K562 (cell line): Measurements from ENCODE around the gene GMEB2. TPM values are rescaled to one million over a fixed set of nuclear protein-coding genes. Genes with fewer than 3 reads are reported as not detected.

ENCODE experiments used
- MBD2 ChIP-seq: sonication (generic); IDR thresholded peaks from 2 replicates; pipeline ENCODE4 v1.6.1; 2016; ENCODE audit warnings: low read depth, borderline replicate concordance
- NEUROD1 ChIP-seq: fragments of 150-350 bp; IDR thresholded peaks from 2 replicates; pipeline ENCODE4 v1.6.1; 2014; ENCODE audit warnings: borderline replicate concordance, low read length, low read depth; ENCODE audit not compliant: partially characterized antibody
- PHF21A ChIP-seq: fragments of 450-650 bp; IDR thresholded peaks from 2 replicates; pipeline ENCODE4 v1.6.1; 2017; ENCODE audit warnings: low read depth, borderline replicate concordance
- POLR2A ChIP-seq: fragments of 450-650 bp; conservative IDR thresholded peaks from 2 replicates; pipeline ENCODE4 v1.6.1; 2016
- SIN3B ChIP-seq: fragments of 450-650 bp; IDR thresholded peaks from 2 replicates; pipeline ENCODE4 v1.6.1; 2017; ENCODE audit warnings: low read depth, mild to moderate bottlenecking, moderate library complexity
- SMARCA4 ChIP-seq: fragments of 450-650 bp; IDR thresholded peaks from 2 replicates; pipeline ENCODE4 v1.6.1; 2016
- ZBTB1 ChIP-seq: sonication (generic); formaldehyde crosslinking; IDR thresholded peaks from 2 replicates; pipeline ENCODE4 v1.8.1; 2023; ENCODE audit warnings: missing genetic modification reagents, low read depth, mild to moderate bottlenecking, borderline replicate concordance
- polyA plus RNA-seq, 8 experiments: library from polyadenylated mRNA; depleted of rRNA in 4 of 8; stranded (reverse) in 5 of 8; unstranded in 3 of 8; fragments of >200 nt; fragmentation: Nextera tagmentation in 2 of 8; fragmentation: Illumina TruSeq in 1 of 8; extraction: Ambion mirVana in 2 of 8; extraction: Trizol in 1 of 8; gene quantifications; 2 replicates each; pipeline versions ENCODE4 v1.2.1 to v1.2.3, GENCODE V29; 2011 to 2014; ENCODE audit warnings: inconsistent platforms in 1 of 8, missing spikeins in 1 of 8
- total RNA-seq, 7 experiments: library from RNA; depleted of rRNA in 6 of 7; stranded (reverse); fragments of >200 nt in 6 of 7; fragmentation: Illumina TruSeq in 2 of 7; extraction: Trizol in 2 of 7; gene quantifications; 2 replicates each; pipeline versions ENCODE4 v1.2.1 to v1.2.3, GENCODE V29; 2011 to 2021; ENCODE audit warnings: low replicate concordance in 1 of 7
- TF ChIP-seq, protein P1 (sequence below), 2 experiments: fragments of 450-650 bp in 1 of 2; sonication (generic) in 1 of 2; formaldehyde crosslinking in 1 of 2; IDR thresholded peaks in 1 of 2; conservative IDR thresholded peaks in 1 of 2; 2 replicates each; pipeline versions ENCODE4 v1.6.1 to v1.8.1; 2016 to 2023; ENCODE audit warnings: mild to moderate bottlenecking in 2 of 2, moderate library complexity in 2 of 2, inconsistent platforms in 1 of 2, missing genetic modification reagents in 1 of 2
- TF ChIP-seq, protein P2 (sequence below): fragments of 200-800 bp; sonication (Bioruptor generic); IDR thresholded peaks from 2 replicates; pipeline ENCODE4 v1.6.1; 2017; ENCODE audit warnings: missing genetic modification characterization, missing compliant biosample characterization
- TF ChIP-seq, protein P3 (sequence below), 2 experiments: IDR thresholded peaks; 2 replicates each; pipeline ENCODE4 v1.6.1; 2012; ENCODE audit warnings: improper control_type of control experiment in 2 of 2, low read depth in 2 of 2, low read length in 2 of 2, borderline replicate concordance in 1 of 2
- TF ChIP-seq, protein P4 (sequence below): IDR thresholded peaks from 2 replicates; pipeline ENCODE4 v1.6.1; 2011; ENCODE audit warnings: borderline replicate concordance, low read depth, mild to moderate bottlenecking, moderate library complexity, low read length; ENCODE audit not compliant: insufficient read depth, poor library complexity, severe bottlenecking
- TF ChIP-seq, protein P5 (sequence below): sonication (generic); formaldehyde crosslinking; IDR thresholded peaks from 2 replicates; pipeline ENCODE4 v1.8.1; 2022; ENCODE audit warnings: missing genetic modification reagents
- TF ChIP-seq, protein P6 (sequence below): fragments of 450-650 bp; IDR thresholded peaks from 2 replicates; pipeline ENCODE4 v1.7.0; 2016; ENCODE audit warnings: borderline replicate concordance

The GMEB2 gene
- total and polyA plus RNA-seq, 9 of the 15 experiments (the other 6 are each of a cell fraction or from before 2014, with no cell fraction given), result 0.03 to 13.9 (median 6.3) TPM

DNA sequence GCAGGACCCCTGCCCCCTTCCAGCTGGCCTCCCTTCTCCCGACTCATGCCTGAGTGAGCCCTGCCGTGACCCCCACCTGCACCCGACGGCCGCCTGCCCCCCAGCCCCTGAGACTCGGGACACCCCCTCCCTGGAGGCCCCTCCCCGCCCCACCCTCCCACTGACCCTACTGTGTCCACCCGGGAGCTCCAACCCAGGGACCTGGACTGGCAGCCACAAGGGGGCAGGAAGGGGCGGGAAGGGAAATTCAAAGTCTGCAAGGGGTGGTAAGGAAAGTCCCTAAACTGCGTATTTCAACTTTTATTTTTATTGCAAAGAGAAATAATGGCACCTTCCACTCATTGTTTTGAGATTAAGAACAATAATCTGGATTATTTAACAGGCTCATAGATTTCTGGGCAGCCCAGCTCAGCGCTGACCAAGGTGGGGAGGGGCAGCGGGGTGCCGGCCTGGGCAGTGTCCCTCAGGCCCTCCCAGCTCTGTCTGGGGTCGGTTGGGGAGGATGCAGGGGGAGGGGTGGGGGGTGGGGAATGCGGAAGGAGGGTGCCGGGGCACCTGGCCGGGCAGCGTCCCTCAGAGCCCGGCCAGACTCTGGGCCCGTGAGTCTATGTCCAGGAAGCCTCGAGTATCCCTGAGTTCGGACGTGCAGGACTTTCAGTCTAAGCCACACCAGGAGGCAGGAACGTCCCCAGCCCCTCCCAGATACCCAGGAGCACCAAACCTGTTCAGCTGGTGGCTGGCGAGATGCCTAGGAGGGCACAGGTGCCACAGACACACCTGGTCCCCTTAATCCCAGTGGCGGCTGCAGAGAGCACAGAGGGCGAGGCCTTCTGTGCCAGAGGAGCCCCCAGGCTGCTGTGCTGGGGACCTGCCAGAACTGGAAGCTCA lies 88.5 kb downstream of the GMEB2 start (continued):
- TF ChIP-seq SIN3B (no peak), MBD2 (no peak), POLR2A (no peak), PHF21A (no peak), ZBTB1 (CRISPR knock-in tag) (no peak), NEUROD1 (no peak), SMARCA4 (no peak)
- TF ChIP-seq, protein P1, sequence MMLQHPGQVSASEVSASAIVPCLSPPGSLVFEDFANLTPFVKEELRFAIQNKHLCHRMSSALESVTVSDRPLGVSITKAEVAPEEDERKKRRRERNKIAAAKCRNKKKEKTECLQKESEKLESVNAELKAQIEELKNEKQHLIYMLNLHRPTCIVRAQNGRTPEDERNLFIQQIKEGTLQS (IDR thresholded peaks at IDR 0.05), result no peak
- TF ChIP-seq, protein P1 (CRISPR knock-in tag; conservative IDR thresholded peaks at IDR 0.05), result no peak
- TF ChIP-seq, protein P2, sequence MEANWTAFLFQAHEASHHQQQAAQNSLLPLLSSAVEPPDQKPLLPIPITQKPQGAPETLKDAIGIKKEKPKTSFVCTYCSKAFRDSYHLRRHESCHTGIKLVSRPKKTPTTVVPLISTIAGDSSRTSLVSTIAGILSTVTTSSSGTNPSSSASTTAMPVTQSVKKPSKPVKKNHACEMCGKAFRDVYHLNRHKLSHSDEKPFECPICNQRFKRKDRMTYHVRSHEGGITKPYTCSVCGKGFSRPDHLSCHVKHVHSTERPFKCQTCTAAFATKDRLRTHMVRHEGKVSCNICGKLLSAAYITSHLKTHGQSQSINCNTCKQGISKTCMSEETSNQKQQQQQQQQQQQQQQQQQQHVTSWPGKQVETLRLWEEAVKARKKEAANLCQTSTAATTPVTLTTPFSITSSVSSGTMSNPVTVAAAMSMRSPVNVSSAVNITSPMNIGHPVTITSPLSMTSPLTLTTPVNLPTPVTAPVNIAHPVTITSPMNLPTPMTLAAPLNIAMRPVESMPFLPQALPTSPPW (CRISPR knock-in tag), result peak; percentile 80
- TF ChIP-seq, protein P3, sequence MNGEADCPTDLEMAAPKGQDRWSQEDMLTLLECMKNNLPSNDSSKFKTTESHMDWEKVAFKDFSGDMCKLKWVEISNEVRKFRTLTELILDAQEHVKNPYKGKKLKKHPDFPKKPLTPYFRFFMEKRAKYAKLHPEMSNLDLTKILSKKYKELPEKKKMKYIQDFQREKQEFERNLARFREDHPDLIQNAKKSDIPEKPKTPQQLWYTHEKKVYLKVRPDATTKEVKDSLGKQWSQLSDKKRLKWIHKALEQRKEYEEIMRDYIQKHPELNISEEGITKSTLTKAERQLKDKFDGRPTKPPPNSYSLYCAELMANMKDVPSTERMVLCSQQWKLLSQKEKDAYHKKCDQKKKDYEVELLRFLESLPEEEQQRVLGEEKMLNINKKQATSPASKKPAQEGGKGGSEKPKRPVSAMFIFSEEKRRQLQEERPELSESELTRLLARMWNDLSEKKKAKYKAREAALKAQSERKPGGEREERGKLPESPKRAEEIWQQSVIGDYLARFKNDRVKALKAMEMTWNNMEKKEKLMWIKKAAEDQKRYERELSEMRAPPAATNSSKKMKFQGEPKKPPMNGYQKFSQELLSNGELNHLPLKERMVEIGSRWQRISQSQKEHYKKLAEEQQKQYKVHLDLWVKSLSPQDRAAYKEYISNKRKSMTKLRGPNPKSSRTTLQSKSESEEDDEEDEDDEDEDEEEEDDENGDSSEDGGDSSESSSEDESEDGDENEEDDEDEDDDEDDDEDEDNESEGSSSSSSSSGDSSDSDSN (IDR thresholded peaks at IDR 0.05; ENCODE audit: borderline replicate concordance in 1 of 2, low read depth in 2 of 2, low read length in 2 of 2), result no peak
- TF ChIP-seq, protein P4, sequence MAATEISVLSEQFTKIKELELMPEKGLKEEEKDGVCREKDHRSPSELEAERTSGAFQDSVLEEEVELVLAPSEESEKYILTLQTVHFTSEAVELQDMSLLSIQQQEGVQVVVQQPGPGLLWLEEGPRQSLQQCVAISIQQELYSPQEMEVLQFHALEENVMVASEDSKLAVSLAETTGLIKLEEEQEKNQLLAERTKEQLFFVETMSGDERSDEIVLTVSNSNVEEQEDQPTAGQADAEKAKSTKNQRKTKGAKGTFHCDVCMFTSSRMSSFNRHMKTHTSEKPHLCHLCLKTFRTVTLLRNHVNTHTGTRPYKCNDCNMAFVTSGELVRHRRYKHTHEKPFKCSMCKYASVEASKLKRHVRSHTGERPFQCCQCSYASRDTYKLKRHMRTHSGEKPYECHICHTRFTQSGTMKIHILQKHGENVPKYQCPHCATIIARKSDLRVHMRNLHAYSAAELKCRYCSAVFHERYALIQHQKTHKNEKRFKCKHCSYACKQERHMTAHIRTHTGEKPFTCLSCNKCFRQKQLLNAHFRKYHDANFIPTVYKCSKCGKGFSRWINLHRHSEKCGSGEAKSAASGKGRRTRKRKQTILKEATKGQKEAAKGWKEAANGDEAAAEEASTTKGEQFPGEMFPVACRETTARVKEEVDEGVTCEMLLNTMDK, result peak; percentile 76
- TF ChIP-seq, protein P5, sequence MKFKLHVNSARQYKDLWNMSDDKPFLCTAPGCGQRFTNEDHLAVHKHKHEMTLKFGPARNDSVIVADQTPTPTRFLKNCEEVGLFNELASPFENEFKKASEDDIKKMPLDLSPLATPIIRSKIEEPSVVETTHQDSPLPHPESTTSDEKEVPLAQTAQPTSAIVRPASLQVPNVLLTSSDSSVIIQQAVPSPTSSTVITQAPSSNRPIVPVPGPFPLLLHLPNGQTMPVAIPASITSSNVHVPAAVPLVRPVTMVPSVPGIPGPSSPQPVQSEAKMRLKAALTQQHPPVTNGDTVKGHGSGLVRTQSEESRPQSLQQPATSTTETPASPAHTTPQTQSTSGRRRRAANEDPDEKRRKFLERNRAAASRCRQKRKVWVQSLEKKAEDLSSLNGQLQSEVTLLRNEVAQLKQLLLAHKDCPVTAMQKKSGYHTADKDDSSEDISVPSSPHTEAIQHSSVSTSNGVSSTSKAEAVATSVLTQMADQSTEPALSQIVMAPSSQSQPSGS (CRISPR knock-in tag), result no peak
- TF ChIP-seq, protein P6, sequence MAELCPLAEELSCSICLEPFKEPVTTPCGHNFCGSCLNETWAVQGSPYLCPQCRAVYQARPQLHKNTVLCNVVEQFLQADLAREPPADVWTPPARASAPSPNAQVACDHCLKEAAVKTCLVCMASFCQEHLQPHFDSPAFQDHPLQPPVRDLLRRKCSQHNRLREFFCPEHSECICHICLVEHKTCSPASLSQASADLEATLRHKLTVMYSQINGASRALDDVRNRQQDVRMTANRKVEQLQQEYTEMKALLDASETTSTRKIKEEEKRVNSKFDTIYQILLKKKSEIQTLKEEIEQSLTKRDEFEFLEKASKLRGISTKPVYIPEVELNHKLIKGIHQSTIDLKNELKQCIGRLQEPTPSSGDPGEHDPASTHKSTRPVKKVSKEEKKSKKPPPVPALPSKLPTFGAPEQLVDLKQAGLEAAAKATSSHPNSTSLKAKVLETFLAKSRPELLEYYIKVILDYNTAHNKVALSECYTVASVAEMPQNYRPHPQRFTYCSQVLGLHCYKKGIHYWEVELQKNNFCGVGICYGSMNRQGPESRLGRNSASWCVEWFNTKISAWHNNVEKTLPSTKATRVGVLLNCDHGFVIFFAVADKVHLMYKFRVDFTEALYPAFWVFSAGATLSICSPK, result no peak
